ENCODE data around the gene CACNA2D4.

The CACNA2D4 gene

DNA sequence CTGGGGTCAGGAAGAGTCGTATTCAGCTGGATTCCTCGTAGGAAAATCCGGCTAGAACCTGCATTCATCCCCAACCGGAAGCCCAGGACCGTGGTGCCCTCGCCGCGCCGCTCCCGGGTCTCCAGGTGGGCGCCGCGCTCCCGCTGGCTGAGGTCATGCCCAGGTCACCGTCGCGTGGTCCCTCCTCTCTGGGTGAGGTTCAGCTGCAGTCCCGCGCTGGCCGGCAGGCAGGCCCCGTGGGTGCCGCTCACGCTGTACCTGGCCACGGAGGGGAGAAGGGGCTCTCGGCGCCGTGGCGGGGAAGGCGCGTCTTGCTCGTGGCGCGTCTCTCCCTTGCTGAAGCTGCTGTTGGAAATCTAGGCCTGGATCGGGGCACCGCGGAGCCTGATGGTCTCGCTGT is 53.6 kb downstream of the CACNA2D4 start:
- no peak for DNase-seq
- no peaks in the 10 kb centered on the region for H3K79me1 ChIP-seq (replicated peaks; ENCODE audit: low read length, poor library complexity, severe bottlenecking)
- H3K4ac ChIP-seq (ENCODE audit: low read depth in 1 of 2, low read length in 2 of 2), result peak overlapping the region in 1 of 2 experiments; percentile 25
- H2BK15ac ChIP-seq (ENCODE audit: low read depth, poor library complexity, severe bottlenecking), result peak overlapping the region; percentile 17
- peak overlapping the region; percentile 39 for H4K8ac ChIP-seq (ENCODE audit: low read length)
- H3K36me3 ChIP-seq (ENCODE audit: control insufficient read depth in 1 of 2, insufficient read depth in 2 of 2, low read depth in 1 of 2, low read length in 2 of 2), result no peaks in the 10 kb centered on the region
- no peak overlapping the region for H3K4me2 ChIP-seq (ENCODE audit: low read length, poor library complexity, severe bottlenecking)
- no peak overlapping the region for H2AK5ac ChIP-seq (ENCODE audit: low read length, severe bottlenecking)
- no peaks in the 10 kb centered on the region for H3K4me1 ChIP-seq (ENCODE audit: control insufficient read depth, insufficient read depth, low read depth, low read length)
- H3K9me3 ChIP-seq (ENCODE audit: control insufficient read depth, low read length), result peaks cover 24% of the 10 kb centered on the region
- H2BK12ac ChIP-seq (ENCODE audit: low read length in 2 of 2), result no peak overlapping the region
- 95% methylated on average over 35 of the region's 37 CpGs for WGBS
- no peak overlapping the region for H3K23ac ChIP-seq (ENCODE audit: low read length in 2 of 2)
- no peak overlapping the region for H2BK120ac ChIP-seq (ENCODE audit: low read depth, low read length)
- H2AFZ ChIP-seq (ENCODE audit: low read depth, low read length), result no peak overlapping the region
- no peak overlapping the region for H3K4me3 ChIP-seq (ENCODE audit: insufficient read depth in 1 of 2, low read depth in 1 of 2, low read length in 2 of 2)
- peak overlapping the region; percentile 16 to 37 for H3K18ac ChIP-seq (ENCODE audit: low read depth in 1 of 2, low read length in 2 of 2)
- no peak overlapping the region for H2BK5ac ChIP-seq (ENCODE audit: low read depth, low read length, poor library complexity, severe bottlenecking)
- H3K27me3 ChIP-seq (ENCODE audit: control insufficient read depth in 1 of 2, insufficient read depth in 1 of 2, low read length in 2 of 2), result peaks cover 13 to 55% of the 10 kb centered on the region in 2 experiments
- peak overlapping the region; percentile 86 for H4K91ac ChIP-seq (ENCODE audit: low read length)
- H3K14ac ChIP-seq (ENCODE audit: low read length in 2 of 2), result peak overlapping the region in 1 of 2 experiments; percentile 49
- no peak overlapping the region for H3K9ac ChIP-seq (ENCODE audit: low read length)
- H3K27ac ChIP-seq (ENCODE audit: low read length, poor library complexity, severe bottlenecking), result no peak overlapping the region

- no peaks in the 10 kb centered on the region for H3K36me3 ChIP-seq (ENCODE audit: control insufficient read depth in 1 of 2, insufficient read depth in 2 of 2, low read depth in 1 of 2, low read length in 2 of 2)
These were observed 54.0 kb downstream of the CACNA2D4 start for GRCh38 chr12:1864456-1864855.

GRCh38 chr12:1863823-1864222 is 54.6 kb downstream of the CACNA2D4 start:
- H3K4me1 ChIP-seq (ENCODE audit: control insufficient read depth, insufficient read depth, low read depth, low read length), result no peaks in the 10 kb centered on the region
- H3K79me1 ChIP-seq (replicated peaks; ENCODE audit: low read length, poor library complexity, severe bottlenecking), result no peaks in the 10 kb centered on the region
- H2BK12ac ChIP-seq (ENCODE audit: low read length in 2 of 2), result no peak overlapping the region
- H3K4ac ChIP-seq (ENCODE audit: low read depth in 1 of 2, low read length in 2 of 2), result no peak overlapping the region
- DNase-seq, result no peak
- no peak overlapping the region for H3K4me3 ChIP-seq (ENCODE audit: insufficient read depth in 1 of 2, low read depth in 1 of 2, low read length in 2 of 2)
- H3K23ac ChIP-seq (ENCODE audit: low read length in 2 of 2), result no peak overlapping the region
- H4K8ac ChIP-seq (ENCODE audit: low read length), result no peak overlapping the region
- no peak overlapping the region for H2AK5ac ChIP-seq (ENCODE audit: low read length, severe bottlenecking)
- peaks cover 13% of the 10 kb centered on the region for H3K9me3 ChIP-seq (ENCODE audit: control insufficient read depth, low read length)
- H3K4me2 ChIP-seq (ENCODE audit: low read length, poor library complexity, severe bottlenecking), result no peak overlapping the region
- H2BK15ac ChIP-seq (ENCODE audit: low read depth, poor library complexity, severe bottlenecking), result no peak overlapping the region
- no peak overlapping the region for H2BK5ac ChIP-seq (ENCODE audit: low read depth, low read length, poor library complexity, severe bottlenecking)
- 91% methylated on average over 16 of the region's 16 CpGs for WGBS
- H3K27ac ChIP-seq (ENCODE audit: low read length, poor library complexity, severe bottlenecking), result no peak overlapping the region
- H3K14ac ChIP-seq (ENCODE audit: low read length in 2 of 2), result no peak overlapping the region
- H3K27me3 ChIP-seq (ENCODE audit: control insufficient read depth in 1 of 2, insufficient read depth in 1 of 2, low read length in 2 of 2), result peaks cover 16 to 56% of the 10 kb centered on the region in 2 experiments
- no peaks in the 10 kb centered on the region for H3K36me3 ChIP-seq (ENCODE audit: control insufficient read depth in 1 of 2, insufficient read depth in 2 of 2, low read depth in 1 of 2, low read length in 2 of 2)
- H3K18ac ChIP-seq (ENCODE audit: low read depth in 1 of 2, low read length in 2 of 2), result no peak overlapping the region
- H4K91ac ChIP-seq (ENCODE audit: low read length), result no peak overlapping the region
- H3K9ac ChIP-seq (ENCODE audit: low read length), result no peak overlapping the region
- no peak overlapping the region for H2AFZ ChIP-seq (ENCODE audit: low read depth, low read length)
- no peak overlapping the region for H2BK120ac ChIP-seq (ENCODE audit: low read depth, low read length)

More at GRCh38 chr12:1864456-1864855, 54.0 kb downstream of the CACNA2D4 start:
- Histone ChIP-seq H3K4me3 (ENCODE audit: insufficient read depth in 1 of 2, low read depth in 1 of 2, low read length in 2 of 2) (no peak overlapping the region), H4K91ac (ENCODE audit: low read length) (no peak overlapping the region), H4K8ac (ENCODE audit: low read length) (no peak overlapping the region), H2BK15ac (ENCODE audit: low read depth, poor library complexity, severe bottlenecking) (no peak overlapping the region), H2BK120ac (ENCODE audit: low read depth, low read length) (no peak overlapping the region), H3K9ac (ENCODE audit: low read length) (no peak overlapping the region), H3K27ac (ENCODE audit: low read length, poor library complexity, severe bottlenecking) (no peak overlapping the region), H2BK12ac (ENCODE audit: low read length in 2 of 2) (peak overlapping the region in 1 of 2 experiments; percentile 83), H2AFZ (ENCODE audit: low read depth, low read length) (no peak overlapping the region), H3K14ac (ENCODE audit: low read length in 2 of 2) (peak overlapping the region in 1 of 2 experiments; percentile 59), H3K4ac (ENCODE audit: low read depth in 1 of 2, low read length in 2 of 2) (peak overlapping the region in 1 of 2 experiments; percentile 25), H3K18ac (ENCODE audit: low read depth in 1 of 2, low read length in 2 of 2) (no peak overlapping the region), H3K4me1 (ENCODE audit: control insufficient read depth, insufficient read depth, low read depth, low read length) (no peaks in the 10 kb centered on the region), H3K27me3 (ENCODE audit: control insufficient read depth in 1 of 2, insufficient read depth in 1 of 2, low read length in 2 of 2) (peaks cover 16 to 55% of the 10 kb centered on the region in 2 experiments), H3K9me3 (ENCODE audit: control insufficient read depth, low read length) (peaks cover 19% of the 10 kb centered on the region), H3K4me2 (ENCODE audit: low read length, poor library complexity, severe bottlenecking) (no peak overlapping the region), H3K23ac (ENCODE audit: low read length in 2 of 2) (no peak overlapping the region), H2BK5ac (ENCODE audit: low read depth, low read length, poor library complexity, severe bottlenecking) (no peak overlapping the region), H3K79me1 (replicated peaks; ENCODE audit: low read length, poor library complexity, severe bottlenecking) (no peaks in the 10 kb centered on the region), H2AK5ac (ENCODE audit: low read length, severe bottlenecking) (no peak overlapping the region)
- no peak for DNase-seq
- WGBS, result 97% methylated on average over 27 of the region's 27 CpGs

GRCh38 chr12:1862973-1863372 is 55.5 kb downstream of the CACNA2D4 start:
- no peak overlapping the region for H3K4me2 ChIP-seq (ENCODE audit: low read length, poor library complexity, severe bottlenecking)
- H2BK12ac ChIP-seq (ENCODE audit: low read length in 2 of 2), result no peak overlapping the region
- no peaks in the 10 kb centered on the region for H3K4me1 ChIP-seq (ENCODE audit: control insufficient read depth, insufficient read depth, low read depth, low read length)
- no peak overlapping the region for H3K4me3 ChIP-seq (ENCODE audit: insufficient read depth in 1 of 2, low read depth in 1 of 2, low read length in 2 of 2)
- no peak overlapping the region for H3K18ac ChIP-seq (ENCODE audit: low read depth in 1 of 2, low read length in 2 of 2)
- no peak overlapping the region for H3K9ac ChIP-seq (ENCODE audit: low read length)
- no peak overlapping the region for H2BK5ac ChIP-seq (ENCODE audit: low read depth, low read length, poor library complexity, severe bottlenecking)
- no peaks in the 10 kb centered on the region for H3K36me3 ChIP-seq (ENCODE audit: control insufficient read depth in 1 of 2, insufficient read depth in 2 of 2, low read depth in 1 of 2, low read length in 2 of 2)
- no peak overlapping the region for H2BK120ac ChIP-seq (ENCODE audit: low read depth, low read length)
- no peak overlapping the region for H3K14ac ChIP-seq (ENCODE audit: low read length in 2 of 2)
- no peak overlapping the region for H2AFZ ChIP-seq (ENCODE audit: low read depth, low read length)
- H3K79me1 ChIP-seq (replicated peaks; ENCODE audit: low read length, poor library complexity, severe bottlenecking), result no peaks in the 10 kb centered on the region
- H3K23ac ChIP-seq (ENCODE audit: low read length in 2 of 2), result no peak overlapping the region
- H3K9me3 ChIP-seq (ENCODE audit: control insufficient read depth, low read length), result peaks cover 5% of the 10 kb centered on the region
- H3K4ac ChIP-seq (ENCODE audit: low read depth in 1 of 2, low read length in 2 of 2), result no peak overlapping the region
- no peak for DNase-seq
- H2AK5ac ChIP-seq (ENCODE audit: low read length, severe bottlenecking), result no peak overlapping the region
- H4K8ac ChIP-seq (ENCODE audit: low read length), result no peak overlapping the region
- peaks cover 16 to 59% of the 10 kb centered on the region in 2 experiments for H3K27me3 ChIP-seq (ENCODE audit: control insufficient read depth in 1 of 2, insufficient read depth in 1 of 2, low read length in 2 of 2)
- H2BK15ac ChIP-seq (ENCODE audit: low read depth, poor library complexity, severe bottlenecking), result no peak overlapping the region
- no peak overlapping the region for H3K27ac ChIP-seq (ENCODE audit: low read length, poor library complexity, severe bottlenecking)
- no peak overlapping the region for H4K91ac ChIP-seq (ENCODE audit: low read length)

All from mesenchymal stem cell (in vitro differentiated cells and primary cell).